Measurements from ENCODE around the gene PPM1H. TPM values are rescaled to one million over a fixed set of nuclear protein-coding genes. Genes with fewer than 3 reads are reported as not detected.
A peak's percentile ranks its signal among the peaks of the same experiment; 100 is the strongest.

PPM1H gene
- total and polyA plus RNA-seq, 2 of the 8 experiments (the other 6 are each of a cell fraction or from before 2014, with no cell fraction given), result 16.4 to 36.1 TPM

DNA sequence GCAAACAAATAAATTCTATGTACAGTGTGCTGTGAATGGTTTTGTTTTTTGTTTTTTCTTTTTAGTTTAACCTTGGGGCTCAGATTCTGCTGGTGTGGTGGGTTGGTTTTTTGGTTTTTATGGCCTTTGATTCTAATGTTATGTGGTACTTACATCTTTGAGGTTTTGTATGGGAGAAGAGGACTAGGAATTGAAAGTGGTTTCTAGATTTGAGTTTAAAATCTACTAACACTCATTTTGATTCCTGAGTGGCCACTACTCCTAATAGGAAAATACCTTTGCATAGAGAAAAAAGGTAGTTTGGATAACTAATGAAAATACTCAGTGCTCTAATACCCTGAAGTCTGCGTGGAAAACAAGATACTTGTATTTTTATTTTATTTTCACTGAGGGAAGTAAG is 330.6 kb downstream of the PPM1H start:
- peak overlapping the region; percentile 30 to 97 (median 92); a peak in 4 of 7 replicates for H3K9ac ChIP-seq (replicated peaks in 1 of 4; ENCODE audit: extremely low read depth in 1 of 4, low read depth in 3 of 4, low read length in 3 of 4)
- no peak overlapping the region for H3K4ac ChIP-seq (replicated peaks; ENCODE audit: insufficient read length, low read depth, low read length)
- no peak for FAIRE-seq
- no peak overlapping the region for H3K18ac ChIP-seq (ENCODE audit: extremely low read depth, low read length)
- peak overlapping the region; percentile 72 to 79 (median 73) for H3K4me3 ChIP-seq (ENCODE audit: extremely low read depth in 1 of 4, insufficient read depth in 2 of 4, low read depth in 3 of 4, low read length in 4 of 4)
- H3K79me2 ChIP-seq (ENCODE audit: control insufficient read depth in 1 of 2, insufficient read depth in 2 of 2, low read length in 2 of 2), result peaks cover 0 to 50% of the 10 kb centered on the region in 2 experiments; a peak in 3 of 4 replicates
- no peak overlapping the region for H3K14ac ChIP-seq (ENCODE audit: insufficient read length)
- H4K20me1 ChIP-seq (replicated peaks in 1 of 2; ENCODE audit: control insufficient read depth in 1 of 2, insufficient read depth in 2 of 2, low read length in 2 of 2), result peaks cover 4 to 6% of the 10 kb centered on the region in 2 experiments
- no peak overlapping the region for H4K91ac ChIP-seq (replicated peaks; ENCODE audit: insufficient read length, low read length)
- H3K4me1 ChIP-seq (replicated peaks in 1 of 4; ENCODE audit: control insufficient read depth in 3 of 4, insufficient read depth in 4 of 4, low read length in 3 of 4), result peaks cover 0 to 6% (median 4%) of the 10 kb centered on the region in 4 experiments; a peak in 5 of 7 replicates
- H4K5ac ChIP-seq (ENCODE audit: insufficient read length, low read depth, low read length), result no peak overlapping the region
- H3K27ac ChIP-seq (ENCODE audit: low read depth, low read length), result no peak overlapping the region
- no peak overlapping the region for H2BK20ac ChIP-seq (ENCODE audit: low read length)
- H2BK120ac ChIP-seq (replicated peaks; ENCODE audit: low read depth, low read length), result no peak overlapping the region
- no peak overlapping the region for H3K56ac ChIP-seq (replicated peaks; ENCODE audit: insufficient read length, low read depth, low read length)
- no peak overlapping the region for H2BK15ac ChIP-seq (ENCODE audit: low read length)
- H2BK12ac ChIP-seq (ENCODE audit: low read depth, low read length), result no peak overlapping the region
- WGBS, 2 experiments (ENCODE audit: extremely low coverage in 1 of 2, insufficient coverage in 1 of 2, insufficient read length in 1 of 2, insufficient replicate concordance in 2 of 2, low coverage in 1 of 2, low lambda C conversion rate in 2 of 2, missing lambda C conversion rate in 1 of 2), result 41% methylated on average over 1 of the region's 1 CpG; no CpG with 5 or more reads in 1 of the 2 experiments
- H4K8ac ChIP-seq (ENCODE audit: extremely low read depth, insufficient read depth, low read length), result no peak overlapping the region
- no peaks in the 10 kb centered on the region for H3K9me3 ChIP-seq (ENCODE audit: insufficient read depth in 2 of 2, low read depth in 1 of 2, low read length in 1 of 2)
- H3K4me2 ChIP-seq (ENCODE audit: insufficient read depth in 1 of 2, low read depth in 2 of 2, low read length in 2 of 2), result peak overlapping the region; percentile 66 to 80
- CTCF ChIA-PET (ENCODE audit: partially characterized antibody), result interaction anchor here (1.3 to 1.7 kb wide), 3 partner anchors 137 to 209 kb away, joined by 3 to 6 read pairs (median 3); partner anchors contain the start of gene MON2
- H3K36me3 ChIP-seq (ENCODE audit: control insufficient read depth in 2 of 4, insufficient read depth in 4 of 4, low read length in 3 of 4), result no peaks in the 10 kb centered on the region
- DNase-seq (ENCODE audit: low read depth in 1 of 2, low spot score in 2 of 2), result no peak
- H3K23me2 ChIP-seq (ENCODE audit: low read depth, low read length), result no peaks in the 10 kb centered on the region
- H2BK5ac ChIP-seq (ENCODE audit: low read depth, low read length), result no peak overlapping the region
- no peak overlapping the region for H2AK5ac ChIP-seq (ENCODE audit: low read depth, low read length)
- H3K79me1 ChIP-seq (ENCODE audit: low read depth, low read length), result no peaks in the 10 kb centered on the region
- H3K23ac ChIP-seq (ENCODE audit: insufficient read length), result no peak overlapping the region
- H2AFZ ChIP-seq (ENCODE audit: low read length), result no peak overlapping the region
- POLR2A ChIA-PET (ENCODE audit: partially characterized antibody), result interaction anchor here (1.1 to 3.5 kb wide), 7 partner anchors 11 to 190 kb away, joined by 4 to 27 read pairs (median 13); no protein-coding TSS in a partner anchor
- no peaks in the 10 kb centered on the region for H3K27me3 ChIP-seq (replicated peaks in 1 of 4; ENCODE audit: control insufficient read depth in 3 of 4, extremely low read depth in 1 of 4, insufficient read depth in 3 of 4, low read length in 3 of 4)
- TF ChIP-seq JUND (IDR thresholded peaks at IDR 0.05; ENCODE audit: low read length) (no peak), GTF2F1 (IDR thresholded peaks at IDR 0.05; ENCODE audit: borderline replicate concordance, low read depth, low read length) (no peak), RAD21 (IDR thresholded peaks at IDR 0.05 in 1 of 2, conservative IDR thresholded peaks at IDR 0.05 in 1 of 2; ENCODE audit: low read depth in 2 of 2, low read length in 2 of 2) (no peak), TEAD4 (IDR thresholded peaks at IDR 0.05; ENCODE audit: low read depth, low read length) (no peak), SRF (IDR thresholded peaks at IDR 0.05; ENCODE audit: low read depth, low read length) (no peak), SIN3A (conservative IDR thresholded peaks at IDR 0.05 in 1 of 2, IDR thresholded peaks at IDR 0.05 in 1 of 2; ENCODE audit: low read depth in 1 of 2, low read length in 2 of 2) (no peak), SP1 (IDR thresholded peaks at IDR 0.05; ENCODE audit: low read depth, low read length) (no peak)
- TF ChIP-seq, protein P1, sequence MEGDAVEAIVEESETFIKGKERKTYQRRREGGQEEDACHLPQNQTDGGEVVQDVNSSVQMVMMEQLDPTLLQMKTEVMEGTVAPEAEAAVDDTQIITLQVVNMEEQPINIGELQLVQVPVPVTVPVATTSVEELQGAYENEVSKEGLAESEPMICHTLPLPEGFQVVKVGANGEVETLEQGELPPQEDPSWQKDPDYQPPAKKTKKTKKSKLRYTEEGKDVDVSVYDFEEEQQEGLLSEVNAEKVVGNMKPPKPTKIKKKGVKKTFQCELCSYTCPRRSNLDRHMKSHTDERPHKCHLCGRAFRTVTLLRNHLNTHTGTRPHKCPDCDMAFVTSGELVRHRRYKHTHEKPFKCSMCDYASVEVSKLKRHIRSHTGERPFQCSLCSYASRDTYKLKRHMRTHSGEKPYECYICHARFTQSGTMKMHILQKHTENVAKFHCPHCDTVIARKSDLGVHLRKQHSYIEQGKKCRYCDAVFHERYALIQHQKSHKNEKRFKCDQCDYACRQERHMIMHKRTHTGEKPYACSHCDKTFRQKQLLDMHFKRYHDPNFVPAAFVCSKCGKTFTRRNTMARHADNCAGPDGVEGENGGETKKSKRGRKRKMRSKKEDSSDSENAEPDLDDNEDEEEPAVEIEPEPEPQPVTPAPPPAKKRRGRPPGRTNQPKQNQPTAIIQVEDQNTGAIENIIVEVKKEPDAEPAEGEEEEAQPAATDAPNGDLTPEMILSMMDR (IDR thresholded peaks at IDR 0.05; ENCODE audit: control extremely low read depth in 1 of 3, insufficient read depth in 1 of 3, low read depth in 1 of 3, low read length in 3 of 3), result no peak
- TF ChIP-seq, protein P2, sequence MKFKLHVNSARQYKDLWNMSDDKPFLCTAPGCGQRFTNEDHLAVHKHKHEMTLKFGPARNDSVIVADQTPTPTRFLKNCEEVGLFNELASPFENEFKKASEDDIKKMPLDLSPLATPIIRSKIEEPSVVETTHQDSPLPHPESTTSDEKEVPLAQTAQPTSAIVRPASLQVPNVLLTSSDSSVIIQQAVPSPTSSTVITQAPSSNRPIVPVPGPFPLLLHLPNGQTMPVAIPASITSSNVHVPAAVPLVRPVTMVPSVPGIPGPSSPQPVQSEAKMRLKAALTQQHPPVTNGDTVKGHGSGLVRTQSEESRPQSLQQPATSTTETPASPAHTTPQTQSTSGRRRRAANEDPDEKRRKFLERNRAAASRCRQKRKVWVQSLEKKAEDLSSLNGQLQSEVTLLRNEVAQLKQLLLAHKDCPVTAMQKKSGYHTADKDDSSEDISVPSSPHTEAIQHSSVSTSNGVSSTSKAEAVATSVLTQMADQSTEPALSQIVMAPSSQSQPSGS (IDR thresholded peaks at IDR 0.05; ENCODE audit: low read length), result no peak
